GM12801 (cell line): ENCODE results near the gene RCAN3.

ENCODE experiments used
- CTCF ChIP-seq: IDR thresholded peaks from one replicate; pipeline ENCODE4 v1.5.1; 2011; ENCODE audit warnings: control low read depth; ENCODE audit not compliant: insufficient read length; ENCODE audit errors: extremely low read depth

The RCAN3 gene

DNA sequence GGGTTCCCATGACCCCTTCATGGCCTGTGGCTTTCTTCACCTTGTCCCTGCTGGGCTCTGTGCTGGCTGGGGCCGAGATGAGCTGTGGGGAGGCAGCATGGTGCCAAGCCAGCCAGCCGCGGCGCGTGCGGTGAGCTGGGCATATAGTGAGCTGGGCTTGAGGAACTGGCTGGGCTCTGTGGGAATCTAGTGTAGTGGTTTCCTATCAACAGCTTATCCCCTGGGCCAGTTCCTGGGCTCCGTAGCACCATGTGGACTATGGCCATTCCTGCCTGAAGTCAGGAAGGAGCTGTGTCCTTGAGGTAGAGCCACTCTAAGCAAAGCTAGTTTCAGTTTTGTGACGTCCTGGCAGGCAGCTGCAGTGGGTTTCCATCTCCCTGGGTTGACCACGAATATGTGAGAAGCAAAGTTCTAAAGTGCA lies 55.1 kb downstream of the RCAN3 start:
- TF ChIP-seq CTCF, result no peak

- TF ChIP-seq CTCF, result no peak
These were observed 55.8 kb downstream of the RCAN3 start for GRCh38 chr1:24558455-24558854.

- no peak for TF ChIP-seq CTCF
These were observed 56.5 kb downstream of the RCAN3 start for GRCh38 chr1:24558902-24559791.

- no peak for TF ChIP-seq CTCF
These were observed 57.7 kb downstream of the RCAN3 start for GRCh38 chr1:24560361-24560760.

DNA sequence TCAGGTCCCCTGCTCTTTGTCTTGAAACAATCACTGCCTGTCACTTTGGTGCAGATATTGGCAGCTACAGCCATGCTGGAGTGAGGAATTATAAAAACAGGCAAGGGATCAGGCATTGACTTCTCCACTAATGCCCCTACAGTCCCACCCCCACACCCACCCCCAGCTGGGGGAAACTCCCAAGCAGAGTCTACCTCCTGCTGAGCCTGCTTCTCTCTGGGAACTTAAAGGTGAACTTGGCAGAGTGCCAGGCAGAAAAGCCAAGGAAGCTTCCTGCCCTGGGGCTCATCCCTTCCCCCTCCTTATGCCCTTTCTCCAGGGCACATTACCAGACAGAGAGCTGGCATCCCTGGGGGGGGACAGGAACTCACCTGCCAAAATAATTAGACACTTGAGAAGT lies 60.0 kb downstream of the RCAN3 start:
- TF ChIP-seq CTCF, result no peak

- TF ChIP-seq CTCF, result no peak
These were observed 62.1 kb downstream of the RCAN3 start for GRCh38 chr1:24564695-24565094.

DNA sequence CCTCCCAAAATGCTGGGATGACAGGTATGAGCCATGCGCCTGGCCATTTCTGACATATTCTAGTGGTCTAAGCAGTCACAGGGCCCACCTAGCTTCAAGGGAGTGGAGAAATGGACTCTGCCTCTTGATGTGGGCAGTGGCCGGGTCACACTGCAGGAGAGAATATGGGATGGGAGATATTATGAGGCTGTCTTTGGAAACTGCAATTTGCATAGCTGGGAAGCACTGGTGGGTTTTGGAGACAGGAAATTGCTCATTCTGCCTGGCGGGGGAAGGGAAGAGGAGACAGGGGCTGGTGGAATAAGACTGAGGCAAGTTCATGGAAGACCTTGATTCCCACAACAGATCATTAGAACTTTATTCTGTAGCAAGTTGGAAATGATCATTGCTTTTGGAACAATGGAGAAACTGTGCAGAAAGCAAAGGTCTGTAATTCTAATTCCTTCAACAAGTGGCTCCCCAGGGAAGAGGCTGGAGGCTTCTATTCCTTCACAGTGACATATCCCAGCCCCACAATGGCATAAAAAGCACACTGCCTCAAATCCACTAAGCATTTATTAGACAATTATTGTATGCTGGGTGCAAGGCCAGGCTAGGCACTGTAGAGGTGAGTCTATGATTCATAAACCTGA lies 63.7 kb downstream of the RCAN3 start:
- TF ChIP-seq CTCF, result no peak
